Neural cell (in vitro differentiated cells): ENCODE results near the gene FAM186B. TPM values are rescaled to one million over a fixed set of nuclear protein-coding genes. Genes with fewer than 3 reads are reported as not detected.

Source experiments
- H2AFZ ChIP-seq: fragments of 200-600, 300-800 bp; sonication (generic), shearing (Covaris generic); 2 replicates; pipeline ENCODE4 v1.6.0; 2014; ENCODE audit warnings: low read depth, mild to moderate bottlenecking, antibody characterized with exemption, low read length, moderate library complexity
- H3F3A ChIP-seq: fragments of 200-600 bp; shearing (Covaris generic); 2 replicates; pipeline ENCODE4 v1.6.1; 2016; ENCODE audit warnings: mild to moderate bottlenecking, moderate library complexity, mixed read lengths, antibody characterized with exemption, low read length; ENCODE audit not compliant: insufficient read depth, poor library complexity, severe bottlenecking
- H3K27ac ChIP-seq: fragments of 200-600, 300-800 bp; sonication (generic), shearing (Covaris generic); 2 replicates; pipeline ENCODE4 v1.5.1; 2014; ENCODE audit warnings: mild to moderate bottlenecking, low read length, moderate library complexity
- H3K27me3 ChIP-seq: fragments of 300-800, 200-600 bp; sonication (generic), shearing (Covaris generic); 2 replicates; pipeline ENCODE4 v1.6.0; 2014; ENCODE audit warnings: mild to moderate bottlenecking, low read depth, low read length, moderate library complexity; ENCODE audit not compliant: insufficient read depth
- H3K36me3 ChIP-seq: fragments of 300-800, 200-600 bp; sonication (generic), shearing (Covaris generic); 2 replicates; pipeline ENCODE4 v1.5.1; 2014; ENCODE audit warnings: mild to moderate bottlenecking, antibody characterized with exemption, low read length, moderate library complexity; ENCODE audit not compliant: insufficient read depth
- H3K4me2 ChIP-seq: fragments of 300-800, 200-600 bp; sonication (generic), shearing (Covaris generic); 2 replicates; pipeline ENCODE4 v1.6.0; 2014; ENCODE audit warnings: mild to moderate bottlenecking, low read length
- H3K4me3 ChIP-seq: fragments of 300-800, 200-600 bp; sonication (generic), shearing (Covaris generic); 2 replicates; pipeline ENCODE4 v1.5.1; 2014; ENCODE audit warnings: mild to moderate bottlenecking, low read length, moderate library complexity
- H3K79me2 ChIP-seq: fragments of 200-600 bp; shearing (Covaris generic); replicated peaks from 2 replicates; pipeline ENCODE4 v1.6.0; 2014; ENCODE audit warnings: mild to moderate bottlenecking, low read length, moderate library complexity; ENCODE audit not compliant: insufficient read depth
- H3K9ac ChIP-seq: fragments of 300-800, 200-600 bp; sonication (generic), shearing (Covaris generic); 2 replicates; pipeline ENCODE4 v1.6.1; 2016; ENCODE audit warnings: mild to moderate bottlenecking, low read length, mixed read lengths
- H3K9me2 ChIP-seq: fragments of 200-600 bp; shearing (Covaris generic); 2 replicates; pipeline ENCODE4 v1.6.1; 2016; ENCODE audit warnings: mild to moderate bottlenecking, low read length, mixed read lengths; ENCODE audit not compliant: insufficient read depth
- H3K9me3 ChIP-seq: fragments of 200-600, 300-800 bp; sonication (generic), shearing (Covaris generic); 2 replicates; pipeline ENCODE4 v1.6.1; 2016; ENCODE audit warnings: mild to moderate bottlenecking, mixed run types, low read length, moderate library complexity, mixed read lengths
- H4K20me1 ChIP-seq: fragments of 200-600 bp; shearing (Covaris generic); 2 replicates; pipeline ENCODE4 v1.6.1; 2016; ENCODE audit warnings: mild to moderate bottlenecking, mixed run types; ENCODE audit not compliant: insufficient read depth
- CTCF ChIP-seq: fragments of 450-650 bp; IDR thresholded peaks from 2 replicates; pipeline ENCODE4 v1.5.1; 2014; ENCODE audit warnings: antibody characterized with exemption, mild to moderate bottlenecking, moderate library complexity; ENCODE audit not compliant: poor library complexity, severe bottlenecking
- EP300 ChIP-seq: fragments of 450-650 bp; conservative IDR thresholded peaks from 2 replicates; pipeline ENCODE4 v1.6.1; 2014; ENCODE audit warnings: antibody characterized with exemption, mild to moderate bottlenecking, moderate library complexity; ENCODE audit not compliant: poor library complexity, severe bottlenecking
- EZH2 ChIP-seq: fragments of 200-600, 300-800 bp; shearing (Covaris generic), sonication (generic); IDR thresholded peaks from 2 replicates; pipeline ENCODE4 v1.6.1; 2014; ENCODE audit warnings: antibody characterized with exemption, low read length, borderline replicate concordance, mild to moderate bottlenecking; ENCODE audit not compliant: insufficient read depth, poor library complexity, severe bottlenecking
- MXI1 ChIP-seq: fragments of 450-650 bp; conservative IDR thresholded peaks from 2 replicates; pipeline ENCODE4 v1.6.1; 2014; ENCODE audit warnings: antibody characterized with exemption, mild to moderate bottlenecking; ENCODE audit not compliant: poor library complexity, severe bottlenecking
- POLR2AphosphoS5 ChIP-seq: IDR thresholded peaks from 2 replicates; pipeline ENCODE4 v1.6.1; 2012
- RAD21 ChIP-seq: fragments of 450-650 bp; conservative IDR thresholded peaks from 2 replicates; pipeline ENCODE4 v1.6.1; 2014; ENCODE audit warnings: antibody characterized with exemption, mild to moderate bottlenecking, moderate library complexity
- REST ChIP-seq: IDR thresholded peaks from 2 replicates; pipeline ENCODE4 v1.6.1; 2012; ENCODE audit warnings: borderline replicate concordance
- SMC3 ChIP-seq: fragments of 450-650 bp; conservative IDR thresholded peaks from 2 replicates; pipeline ENCODE4 v1.6.1; 2014; ENCODE audit warnings: antibody characterized with exemption, mild to moderate bottlenecking, moderate library complexity; ENCODE audit not compliant: poor library complexity
- TAF1 ChIP-seq: IDR thresholded peaks from 2 replicates; pipeline ENCODE4 v1.6.1; 2012; ENCODE audit warnings: low read depth
- polyA plus RNA-seq: library from polyadenylated mRNA; depleted of rRNA; stranded (reverse); fragments of >200 nt; gene quantifications from 2 replicates; pipeline ENCODE4 v1.2.3, GENCODE V29; 2014

FAM186B gene
- polyA plus RNA-seq, 1 donor from 2014 or later, result not detected

- Histone ChIP-seq H3K9me2 (no peaks in the 10 kb centered on the region), H3F3A (no peaks in the 10 kb centered on the region), H3K79me2 (peaks cover 11% of the 10 kb centered on the region), H2AFZ (peak overlapping the region; percentile 70), H3K36me3 (no peaks in the 10 kb centered on the region), H4K20me1 (no peaks in the 10 kb centered on the region), H3K4me2 (peak overlapping the region; percentile 93), H3K27me3 (no peaks in the 10 kb centered on the region), H3K9me3 (no peaks in the 10 kb centered on the region), H3K27ac (peak overlapping the region; percentile 83), H3K9ac (peak overlapping the region; percentile 83), H3K4me3 (peak overlapping the region; percentile 95)
- TF ChIP-seq CTCF, result no peak
- no peak for TF ChIP-seq EZH2
- no peak for TF ChIP-seq MXI1
- no peak for TF ChIP-seq RAD21
- no peak for TF ChIP-seq EP300
- TF ChIP-seq POLR2AphosphoS5, result no peak
- TF ChIP-seq REST, result no peak
- TF ChIP-seq SMC3, result no peak
- TF ChIP-seq TAF1, result no peak
Observed at GRCh38 chr12:49568442-49569162, 36.8 kb downstream of the FAM186B start.

- peak; percentile 76 for TF ChIP-seq REST
- peak; percentile 36 for TF ChIP-seq SMC3
- peak; percentile 72 for TF ChIP-seq EP300
- peak; percentile 24 for TF ChIP-seq RAD21
- TF ChIP-seq POLR2AphosphoS5, result peak; percentile 99
- TF ChIP-seq TAF1, result peak; percentile 64
- no peak for TF ChIP-seq EZH2
- peak; percentile 96 for TF ChIP-seq MXI1
- TF ChIP-seq CTCF, result peak; percentile 23
- Histone ChIP-seq H4K20me1 (no peaks in the 10 kb centered on the region), H3K27ac (peak within 1 kb of the TSS; percentile 83), H3K4me3 (peak within 1 kb of the TSS; percentile 95), H3F3A (no peaks in the 10 kb centered on the region), H3K9me2 (no peaks in the 10 kb centered on the region), H3K36me3 (no peaks in the 10 kb centered on the region), H3K79me2 (peaks cover 11% of the 10 kb centered on the region), H3K4me2 (peak within 1 kb of the TSS; percentile 99), H3K9ac (peak within 1 kb of the TSS; percentile 83), H3K9me3 (no peaks in the 10 kb centered on the region), H3K27me3 (no peaks in the 10 kb centered on the region), H2AFZ (peak within 1 kb of the TSS; percentile 70)
Observed at GRCh38 chr12:49567611-49568441, 37.6 kb downstream of the FAM186B start, which contains the start of gene MCRS1. TSS of gene MCRS1 (minus strand) at chr12:49568142. CDS start at chr12:49566731, 1,411 bp downstream.
